ENCODE measurements around the gene TEN1. TPM values are rescaled to one million over a fixed set of nuclear protein-coding genes. Genes with fewer than 3 reads are reported as not detected.

The TEN1 gene, protein sequence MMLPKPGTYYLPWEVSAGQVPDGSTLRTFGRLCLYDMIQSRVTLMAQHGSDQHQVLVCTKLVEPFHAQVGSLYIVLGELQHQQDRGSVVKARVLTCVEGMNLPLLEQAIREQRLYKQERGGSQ
- total RNA-seq (2012; rRNA removed) (14.7 and 15.6 TPM in 2 replicates), polyA plus RNA-seq (2012; rRNA removed) (17.1 and 17.9 TPM in 2 replicates), Bru-seq, nascent RNA (percentile 66 among the genes with signal in this experiment), BruChase-seq, experiment 1, labeled RNA remaining after a 6-hour chase (percentile 67 among the genes with signal in this experiment), BruChase-seq, experiment 2, labeled RNA remaining after a 2-hour chase (percentile 64 among the genes with signal in this experiment)
- polyA plus RNA-seq (2012; cell fraction: cytosol; rRNA removed), result 18.9 and 28.9 TPM in 2 replicates
- 34.0 and 51.0 TPM in 2 replicates for polyA plus RNA-seq (2012; cell fraction: nucleus; rRNA removed; ENCODE audit: low replicate concordance)
- long read RNA-seq, transcript TEN1-201 (4 exons, 994 nt), result major isoform, 18 of 20 reads
- long read RNA-seq, partial matches to known transcripts, result 1 of 20 reads
- long read RNA-seq, other reads (novel, unspliced or antisense), result 1 of 20 reads

DNA sequence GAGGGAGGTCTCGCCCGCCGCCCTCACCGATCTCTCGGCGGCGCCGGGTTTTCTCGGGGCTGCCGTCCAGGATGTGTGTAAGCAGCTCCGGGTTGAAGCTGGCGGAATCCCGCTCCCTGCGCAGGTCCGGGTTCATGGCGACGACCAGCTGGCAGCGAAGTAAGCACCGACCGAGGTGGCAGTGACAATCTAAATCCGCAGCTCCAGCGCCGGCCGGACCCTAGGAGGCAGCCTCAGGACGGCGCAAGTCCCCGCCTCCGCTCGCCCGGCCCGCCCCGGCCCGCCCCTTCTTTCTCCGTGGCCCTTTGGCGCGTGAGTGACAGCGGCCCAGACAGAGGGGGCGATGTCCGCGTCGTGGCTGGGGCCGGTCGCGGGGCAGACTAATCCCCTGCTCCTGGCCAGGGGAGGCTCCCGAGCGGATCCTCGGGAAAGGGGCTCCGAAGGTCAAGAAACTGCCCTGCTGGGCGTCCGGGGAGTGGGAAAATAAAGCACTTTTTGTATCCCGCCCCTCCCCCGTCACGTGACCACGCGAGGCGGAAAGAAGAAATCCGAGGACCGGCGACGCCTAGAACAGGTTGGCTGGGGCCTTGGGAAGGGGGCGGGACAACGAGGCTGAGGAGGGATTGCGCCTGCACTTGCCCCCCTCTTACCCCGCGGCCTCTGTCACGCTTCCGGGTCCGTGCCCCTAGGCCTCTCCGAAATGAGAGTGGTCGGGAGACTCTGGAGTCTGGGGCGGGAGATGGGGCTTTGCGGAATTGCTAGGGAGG, at the start of gene TEN1, which contains the start of gene ACOX1:
TEN1 (plus strand) TSS at position 303 of the 767 bp plus-strand sequence. CDS start 6,953 bp downstream, outside the sequence.
ACOX1 (minus strand) TSS at position 229 of the 767 bp plus-strand sequence; CDS start at position 136, 93 bp downstream.
- Histone ChIP-seq H2BK120ac (ENCODE audit: low read depth, low read length) (peak within 1 kb of the TSS; percentile 95), H3K4me3 (ENCODE audit: insufficient read depth, low read depth, low read length) (peak within 1 kb of the TSS; percentile 77), H2AK9ac (replicated peaks; ENCODE audit: low read depth, low read length, poor library complexity) (peak within 1 kb of the TSS; percentile 92), H2AFZ (replicated peaks; ENCODE audit: low read length, poor library complexity) (peak within 1 kb of the TSS; percentile 98), H3K9ac (ENCODE audit: low read depth, low read length) (peak within 1 kb of the TSS; percentile 91), H3K23ac (ENCODE audit: low read depth, low read length) (peak within 1 kb of the TSS; percentile 96), H2BK5ac (ENCODE audit: low read depth, low read length, poor library complexity, severe bottlenecking) (peak within 1 kb of the TSS; percentile 97), H4K91ac (ENCODE audit: insufficient read depth, low read depth, low read length) (peak within 1 kb of the TSS; percentile 96), H3K4ac (ENCODE audit: low read depth, low read length) (peak within 1 kb of the TSS; percentile 95), H3K4me2 (ENCODE audit: low read depth, low read length) (peak within 1 kb of the TSS; percentile 100), H3K27me3 (ENCODE audit: control insufficient read depth, insufficient read depth, low read length) (no peaks in the 10 kb centered on the region), H4K20me1 (ENCODE audit: insufficient read depth, low read length) (0 out of 2 replicates have a peak, but pooled peaks cover 3% of the 10 kb centered on the region), H3K27ac (ENCODE audit: insufficient read depth, low read length) (peak within 1 kb of the TSS; percentile 96), H3K9me1 (ENCODE audit: insufficient read depth, low read length) (peaks cover 16% of the 10 kb centered on the region), H3K36me3 (ENCODE audit: control insufficient read depth, insufficient read depth, low read length) (no peaks in the 10 kb centered on the region), H3K79me1 (ENCODE audit: low read depth in 1 of 2, low read length in 2 of 2) (peaks cover 26 to 74% of the 10 kb centered on the region in 2 experiments), H4K8ac (ENCODE audit: low read depth in 2 of 2, low read length in 2 of 2) (peak within 1 kb of the TSS; percentile 93 to 99), H2BK15ac (ENCODE audit: low read depth, low read length) (peak within 1 kb of the TSS; percentile 59; the same call in 1 of the 3 replicates), H4K5ac (ENCODE audit: low read depth, low read length) (peak within 1 kb of the TSS; percentile 90), H2BK20ac (ENCODE audit: low read depth, low read length) (peak within 1 kb of the TSS; percentile 68; the same call in 1 of the 2 replicates), H3K4me1 (ENCODE audit: control insufficient read depth, insufficient read depth, low read length) (peaks cover 7% of the 10 kb centered on the region; the same call in 1 of the 2 replicates), H2AK5ac (ENCODE audit: low read depth, low read length) (peak within 1 kb of the TSS; percentile 71), H3K14ac (replicated peaks; ENCODE audit: low read depth, low read length) (peak within 1 kb of the TSS; percentile 98), H3K9me3 (ENCODE audit: control insufficient read depth, insufficient read depth, low read length) (no peaks in the 10 kb centered on the region), H3K56ac (ENCODE audit: extremely low read depth, insufficient read depth, low read length) (peak within 1 kb of the TSS; percentile 94), H3K18ac (ENCODE audit: low read depth, low read length) (peak within 1 kb of the TSS; percentile 92)
- intact Hi-C loops (cut with micrococcal nuclease), result loop anchor here (1.0 kb wide), 1 partner anchor 74 kb away; no protein-coding TSS in a partner anchor
- ChIA-PET CTCF (interaction anchor here (0.5 to 1.2 kb wide), 4 partner anchors 18 to 80 kb away, joined by 4 to 5 read pairs (median 4); no protein-coding TSS in a partner anchor), POLR2A (ENCODE audit: unreplicated experiment) (interaction anchor here (0.6 to 0.8 kb wide), 2 partner anchors 38 to 430 kb away, joined by 3 read pairs; no protein-coding TSS in a partner anchor)
- BruUV-seq (replicated peaks), result no TSS peak
- dilution Hi-C loops (cut with HindIII; ENCODE audit: low sequenced_read_pairs, unreplicated experiment), result no loop called here
- ATAC-seq (ENCODE audit: low read depth), result peak; percentile 91
- DNase-seq, result peak; percentile 95
- in situ Hi-C loops (cut with MboI; ENCODE audit: low sequenced_read_pairs), result no loop called here
- TF ChIP-seq RAD21 (IDR thresholded peaks at IDR 0.05; ENCODE audit: low read length) (no peak), BHLHE40 (IDR thresholded peaks at IDR 0.05; ENCODE audit: low read depth, low read length) (peak; percentile 96), FOS (IDR thresholded peaks at IDR 0.05; ENCODE audit: low read depth, low read length) (no peak), MAZ (IDR thresholded peaks at IDR 0.05; ENCODE audit: borderline replicate concordance, low read depth, low read length) (peak; percentile 91; the same call in 1 of the 2 replicates), RCOR1 (IDR thresholded peaks at IDR 0.05; ENCODE audit: insufficient replicate concordance, low read length) (no peak), SMC3 (IDR thresholded peaks at IDR 0.05; ENCODE audit: low read depth, low read length) (no peak), POLR2A (IDR thresholded peaks at IDR 0.05; ENCODE audit: low read depth, low read length) (peak; percentile 95), RFX5 (IDR thresholded peaks at IDR 0.05; ENCODE audit: low read depth, low read length) (no peak), CEBPB (IDR thresholded peaks at IDR 0.05; ENCODE audit: low read depth, low read length) (peak; percentile 28; the same call in 1 of the 2 replicates)
- TF ChIP-seq, protein P1, sequence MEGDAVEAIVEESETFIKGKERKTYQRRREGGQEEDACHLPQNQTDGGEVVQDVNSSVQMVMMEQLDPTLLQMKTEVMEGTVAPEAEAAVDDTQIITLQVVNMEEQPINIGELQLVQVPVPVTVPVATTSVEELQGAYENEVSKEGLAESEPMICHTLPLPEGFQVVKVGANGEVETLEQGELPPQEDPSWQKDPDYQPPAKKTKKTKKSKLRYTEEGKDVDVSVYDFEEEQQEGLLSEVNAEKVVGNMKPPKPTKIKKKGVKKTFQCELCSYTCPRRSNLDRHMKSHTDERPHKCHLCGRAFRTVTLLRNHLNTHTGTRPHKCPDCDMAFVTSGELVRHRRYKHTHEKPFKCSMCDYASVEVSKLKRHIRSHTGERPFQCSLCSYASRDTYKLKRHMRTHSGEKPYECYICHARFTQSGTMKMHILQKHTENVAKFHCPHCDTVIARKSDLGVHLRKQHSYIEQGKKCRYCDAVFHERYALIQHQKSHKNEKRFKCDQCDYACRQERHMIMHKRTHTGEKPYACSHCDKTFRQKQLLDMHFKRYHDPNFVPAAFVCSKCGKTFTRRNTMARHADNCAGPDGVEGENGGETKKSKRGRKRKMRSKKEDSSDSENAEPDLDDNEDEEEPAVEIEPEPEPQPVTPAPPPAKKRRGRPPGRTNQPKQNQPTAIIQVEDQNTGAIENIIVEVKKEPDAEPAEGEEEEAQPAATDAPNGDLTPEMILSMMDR (conservative IDR thresholded peaks at IDR 0.05; ENCODE audit: low read depth, low read length), result peak; percentile 25; the same call in 1 of the 2 replicates
- TF ChIP-seq, protein P2, sequence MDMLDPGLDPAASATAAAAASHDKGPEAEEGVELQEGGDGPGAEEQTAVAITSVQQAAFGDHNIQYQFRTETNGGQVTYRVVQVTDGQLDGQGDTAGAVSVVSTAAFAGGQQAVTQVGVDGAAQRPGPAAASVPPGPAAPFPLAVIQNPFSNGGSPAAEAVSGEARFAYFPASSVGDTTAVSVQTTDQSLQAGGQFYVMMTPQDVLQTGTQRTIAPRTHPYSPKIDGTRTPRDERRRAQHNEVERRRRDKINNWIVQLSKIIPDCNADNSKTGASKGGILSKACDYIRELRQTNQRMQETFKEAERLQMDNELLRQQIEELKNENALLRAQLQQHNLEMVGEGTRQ (IDR thresholded peaks at IDR 0.05; ENCODE audit: low read depth, low read length), result peak; percentile 99
- 0% methylated on average over 11 of the region's 72 CpGs; no CpG with 5 or more reads in 1 of the 2 experiments for WGBS, 2 experiments (ENCODE audit: extremely low coverage in 2 of 2, insufficient read length in 1 of 2)
